H1 (cell line): ENCODE measurements around the gene LGALS4. TPM values are rescaled to one million over a fixed set of nuclear protein-coding genes. Genes with fewer than 3 reads are reported as not detected.

ENCODE experiments used
- CTCF ChIA-PET: fragments of 300-600 bp; sonication (Branson Sonifier 250); formaldehyde crosslinking; loops from one replicate; lab custom pipeline; 2021; ENCODE audit not compliant: partially characterized antibody; lab: Charles Lee
- POLR2A ChIA-PET: fragments of 300-600 bp; sonication (Branson Sonifier 250); formaldehyde crosslinking; loops from one replicate; lab custom pipeline; 2021; ENCODE audit warnings: inconsistent platforms; ENCODE audit not compliant: partially characterized antibody; lab: Charles Lee
- DNase-seq, 2 experiments: peaks; one replicate each; pipeline versions ENCODE4 v3.0.0 to v3.0.0-alpha.2; 2010 to 2022; ENCODE audit warnings: low spot score in 2 of 2, low read depth in 1 of 2, mixed read lengths in 1 of 2
- FAIRE-seq: peaks from 2 replicates; lab custom pipeline; 2011; peaks lifted over from hg19 to GRCh38; lab: Jason Lieb, UNC
- H2AFZ ChIP-seq: 2 replicates; pipeline ENCODE4 v1.8.1; 2012; ENCODE audit warnings: low read length, inconsistent platforms
- H2AK5ac ChIP-seq: 2 replicates; pipeline ENCODE4 v1.6.1; 2013; ENCODE audit warnings: low read depth, low read length
- H2BK120ac ChIP-seq: replicated peaks from 2 replicates; pipeline ENCODE3; 2013; ENCODE audit warnings: low read depth, low read length, inconsistent platforms
- H2BK12ac ChIP-seq: 2 replicates; pipeline ENCODE4 v1.6.1; 2013; ENCODE audit warnings: low read depth, low read length
- H2BK15ac ChIP-seq: 2 replicates; pipeline ENCODE4 v1.6.1; 2013; ENCODE audit warnings: low read length
- H2BK20ac ChIP-seq: 2 replicates; pipeline ENCODE4 v1.6.1; 2013; ENCODE audit warnings: low read length
- H2BK5ac ChIP-seq: 2 replicates; pipeline ENCODE4 v1.6.1; 2013; ENCODE audit warnings: low read depth, low read length
- H3K14ac ChIP-seq: 2 replicates; pipeline ENCODE4 v1.6.1; 2013; ENCODE audit warnings: inconsistent platforms; ENCODE audit not compliant: insufficient read length
- H3K18ac ChIP-seq: 2 replicates; pipeline ENCODE4 v1.6.1; 2013; ENCODE audit warnings: low read length; ENCODE audit errors: extremely low read depth
- H3K23ac ChIP-seq: 2 replicates; pipeline ENCODE4 v1.6.1; 2013; ENCODE audit warnings: inconsistent platforms; ENCODE audit not compliant: insufficient read length
- H3K23me2 ChIP-seq: 2 replicates; pipeline ENCODE4 v1.6.1; 2013; ENCODE audit warnings: low read depth, low read length
- H3K27ac ChIP-seq: 2 replicates; pipeline ENCODE4 v1.6.1; 2011; ENCODE audit warnings: low read depth, low read length, inconsistent platforms
- H3K27me3 ChIP-seq, 4 experiments: replicated peaks in 1 of 4; 1 replicate in 1 of 4; 2 replicates in 3 of 4; pipeline versions ENCODE4 v1.6.1 to v1.8.1; 2011 to 2013; ENCODE audit warnings: low read length in 3 of 4, mild to moderate bottlenecking in 3 of 4, inconsistent platforms in 2 of 4, mixed read lengths in 2 of 4, moderate library complexity in 1 of 4; ENCODE audit not compliant: control insufficient read depth in 3 of 4, insufficient read depth in 3 of 4; ENCODE audit errors: extremely low read depth in 1 of 4
- H3K36me3 ChIP-seq, 4 experiments: 2 replicates each; pipeline versions ENCODE4 v1.6.1 to v1.8.1; 2011 to 2013; ENCODE audit warnings: mild to moderate bottlenecking in 4 of 4, low read length in 3 of 4, moderate library complexity in 2 of 4, control low read depth in 1 of 4, inconsistent platforms in 1 of 4; ENCODE audit not compliant: insufficient read depth in 4 of 4, control insufficient read depth in 2 of 4
- H3K4ac ChIP-seq: replicated peaks from 2 replicates; pipeline ENCODE3; 2013; ENCODE audit warnings: low read length, low read depth, mixed read lengths, inconsistent platforms; ENCODE audit not compliant: insufficient read length
- H3K4me1 ChIP-seq, 4 experiments: replicated peaks in 1 of 4; 1 replicate in 1 of 4; 2 replicates in 3 of 4; pipeline versions ENCODE4 v1.6.1 to v1.8.1; 2011 to 2013; ENCODE audit warnings: low read length in 3 of 4, inconsistent platforms in 2 of 4, mixed read lengths in 1 of 4; ENCODE audit not compliant: insufficient read depth in 4 of 4, control insufficient read depth in 3 of 4
- H3K4me2 ChIP-seq, 2 experiments: 2 replicates each; pipeline versions ENCODE4 v1.6.1 to v1.8.1; 2011 to 2013; ENCODE audit warnings: low read depth in 2 of 2, low read length in 2 of 2, control low read depth in 1 of 2, inconsistent platforms in 1 of 2, mild to moderate bottlenecking in 1 of 2; ENCODE audit not compliant: insufficient read depth in 1 of 2
- H3K4me3 ChIP-seq, 4 experiments: fragments of 200-600, 300-600 bp in 1 of 4; sonication (generic), shearing (Covaris generic), sonication (Bioruptor Twin) in 1 of 4; 2 replicates each; pipeline versions ENCODE4 v1.5.1 to v1.8.1; 2011 to 2016; ENCODE audit warnings: low read length in 4 of 4, low read depth in 3 of 4, control low read depth in 2 of 4, inconsistent platforms in 2 of 4, mild to moderate bottlenecking in 2 of 4, mixed read lengths in 1 of 4, moderate library complexity in 1 of 4; ENCODE audit not compliant: insufficient read depth in 2 of 4; ENCODE audit errors: extremely low read depth in 1 of 4
- H3K56ac ChIP-seq: replicated peaks from 2 replicates; pipeline ENCODE3; 2013; ENCODE audit warnings: low read depth, mild to moderate bottlenecking, mixed read lengths, low read length, inconsistent platforms; ENCODE audit not compliant: insufficient read length
- H3K79me1 ChIP-seq: 2 replicates; pipeline ENCODE4 v1.6.1; 2013; ENCODE audit warnings: low read depth, low read length, control low read depth
- H3K79me2 ChIP-seq, 2 experiments: 2 replicates each; pipeline versions ENCODE4 v1.6.1 to v1.8.1; 2012 to 2013; ENCODE audit warnings: low read length in 2 of 2, mild to moderate bottlenecking in 2 of 2, inconsistent platforms in 1 of 2; ENCODE audit not compliant: insufficient read depth in 2 of 2, control insufficient read depth in 1 of 2
- H3K9ac ChIP-seq, 4 experiments: replicated peaks in 1 of 4; 1 replicate in 1 of 4; 2 replicates in 3 of 4; pipeline versions ENCODE4 v1.6.1 to v1.8.1; 2011 to 2013; ENCODE audit warnings: low read depth in 3 of 4, low read length in 3 of 4, control low read depth in 2 of 4, mild to moderate bottlenecking in 2 of 4, moderate library complexity in 2 of 4, inconsistent platforms in 1 of 4; ENCODE audit errors: extremely low read depth in 1 of 4
- H3K9me3 ChIP-seq, 2 experiments: 2 replicates each; pipeline versions ENCODE4 v1.6.1 to v1.8.1; 2012 to 2013; ENCODE audit warnings: mild to moderate bottlenecking in 2 of 2, moderate library complexity in 2 of 2, control low read depth in 1 of 2, inconsistent platforms in 1 of 2, low read depth in 1 of 2, low read length in 1 of 2, mixed read lengths in 1 of 2; ENCODE audit not compliant: insufficient read depth in 2 of 2
- H4K20me1 ChIP-seq, 2 experiments: replicated peaks in 1 of 2; 2 replicates each; pipeline versions ENCODE3 to v1.8.1; 2011 to 2013; ENCODE audit warnings: inconsistent platforms in 2 of 2, low read length in 2 of 2, mild to moderate bottlenecking in 1 of 2; ENCODE audit not compliant: insufficient read depth in 2 of 2, control insufficient read depth in 1 of 2
- H4K5ac ChIP-seq: 2 replicates; pipeline ENCODE4 v1.6.1; 2013; ENCODE audit warnings: low read length, low read depth, mixed read lengths, inconsistent platforms; ENCODE audit not compliant: insufficient read length
- H4K8ac ChIP-seq: 2 replicates; pipeline ENCODE4 v1.8.0; 2013; ENCODE audit warnings: mild to moderate bottlenecking, moderate library complexity, low read length, inconsistent platforms; ENCODE audit not compliant: insufficient read depth; ENCODE audit errors: extremely low read depth
- H4K91ac ChIP-seq: replicated peaks from 2 replicates; pipeline ENCODE3; 2013; ENCODE audit warnings: low read length, mixed read lengths, inconsistent platforms; ENCODE audit not compliant: insufficient read length
- CBX5 ChIP-seq: fragments of 300-800, 300-1000 bp; sonication (generic); IDR thresholded peaks from 2 replicates; pipeline ENCODE4 v1.7.1; 2016; ENCODE audit warnings: antibody characterized with exemption, low read length, low read depth
- CEBPB ChIP-seq: IDR thresholded peaks from 2 replicates; pipeline ENCODE4 v1.6.1; 2012; ENCODE audit warnings: low read depth, low read length
- CHD2 ChIP-seq: IDR thresholded peaks from 2 replicates; pipeline ENCODE4 v1.6.1; 2012; ENCODE audit warnings: low read length, improper control_type of control experiment
- E2F6 ChIP-seq: IDR thresholded peaks from 2 replicates; pipeline ENCODE4 v1.6.1; 2012; ENCODE audit warnings: inconsistent platforms
- EZH2 ChIP-seq: fragments of 200-600 bp; sonication (generic); IDR thresholded peaks from 2 replicates; pipeline ENCODE4 v1.7.1; 2012; ENCODE audit warnings: low read depth, mild to moderate bottlenecking, moderate library complexity, low read length, inconsistent platforms; ENCODE audit not compliant: severe bottlenecking
- KDM5A ChIP-seq: fragments of 200-600 bp; IDR thresholded peaks from 2 replicates; pipeline ENCODE4 v1.7.1; 2012; ENCODE audit warnings: mild to moderate bottlenecking, low read length, inconsistent platforms, mixed read lengths
- NANOG ChIP-seq: IDR thresholded peaks from 2 replicates; pipeline ENCODE4 v1.6.1; 2011; ENCODE audit warnings: low read length, low read depth, mild to moderate bottlenecking, inconsistent platforms; ENCODE audit not compliant: insufficient read depth, poor library complexity, severe bottlenecking
- POU5F1 ChIP-seq: IDR thresholded peaks from 2 replicates; pipeline ENCODE4 v1.6.1; 2011; ENCODE audit warnings: low read depth, mild to moderate bottlenecking, low read length, moderate library complexity
- RFX5 ChIP-seq: IDR thresholded peaks from 2 replicates; pipeline ENCODE4 v1.6.1; 2011; ENCODE audit warnings: low read depth, low read length, improper control_type of control experiment, borderline replicate concordance
- RNF2 ChIP-seq: fragments of 200-900, 300-1000 bp; sonication (generic); IDR thresholded peaks from 2 replicates; pipeline ENCODE4 v1.7.1; 2016; ENCODE audit warnings: borderline replicate concordance, low read depth, mild to moderate bottlenecking, antibody characterized with exemption, low read length; ENCODE audit not compliant: poor library complexity, severe bottlenecking; ENCODE audit errors: missing control alignments
- SAP30 ChIP-seq: fragments of 300-600 bp; sonication (generic); IDR thresholded peaks from 2 replicates; pipeline ENCODE4 v1.7.1; 2012; ENCODE audit warnings: low read length, moderate library complexity, mild to moderate bottlenecking, inconsistent platforms; ENCODE audit not compliant: insufficient read depth, insufficient replicate concordance
- SUZ12 ChIP-seq: fragments of 200-600 bp; sonication (generic); IDR thresholded peaks from 2 replicates; pipeline ENCODE4 v1.6.1; 2012; ENCODE audit warnings: mild to moderate bottlenecking, inconsistent platforms, low read length, moderate library complexity, mixed read lengths
- TAF1 ChIP-seq: IDR thresholded peaks from 2 replicates; pipeline ENCODE4 v1.6.1; 2011; ENCODE audit warnings: mild to moderate bottlenecking, low read depth, low read length
- ZNF274 ChIP-seq: IDR thresholded peaks from 2 replicates; pipeline ENCODE4 v1.7.0; 2012; ENCODE audit warnings: low read length, borderline replicate concordance; ENCODE audit errors: extremely low read depth
- WGBS, 2 experiments: shearing (Covaris generic) in 1 of 2; methylation state at CpG; one replicate each; pipeline versions ENCODE4 v1.1.6 to v1.1.7; 2013 to 2015; ENCODE audit warnings: low lambda C conversion rate in 2 of 2, mixed read lengths in 2 of 2, inconsistent platforms in 1 of 2, low coverage in 1 of 2, missing lambda C conversion rate in 1 of 2; ENCODE audit not compliant: insufficient replicate concordance in 2 of 2, insufficient coverage in 1 of 2, insufficient read length in 1 of 2; ENCODE audit errors: extremely low coverage in 1 of 2, missing lambda C conversion rate in 1 of 2; 5-methylcytosine and 5-hydroxymethylcytosine counted together
- polyA plus RNA-seq, 7 experiments: library from polyadenylated mRNA; depleted of rRNA in 3 of 7; stranded (reverse) in 5 of 7; unstranded in 2 of 7; fragments of >200 nt in 5 of 7; fragments of 200-250 nt in 2 of 7; gene quantifications; 1 replicate in 5 of 7; 2 replicates in 1 of 7; 4 replicates in 1 of 7; pipeline versions ENCODE4 v1.2.1 to v1.2.3, GENCODE V29; 2011 to 2013; ENCODE audit warnings: missing spikeins in 2 of 7, mixed read lengths in 2 of 7
- total RNA-seq: library from RNA; stranded (reverse); fragmentation: NEBNext Ultra II Directional; extraction: Animal tissue kit (Norgen Biotek cat#: 25700); gene quantifications from 2 replicates; pipeline ENCODE4 v1.2.1, GENCODE V29; 2021

Gene LGALS4
- total and polyA plus RNA-seq, 2 of the 8 experiments (the other 6 are each of a cell fraction or from before 2014, with no cell fraction given), result 0.32 to 0.37 TPM

- Histone ChIP-seq H3K4me1 (no peaks in the 10 kb centered on the region), H2BK120ac (no peak overlapping the region), H4K8ac (no peak overlapping the region), H3K9ac (no peak overlapping the region), H2BK20ac (no peak overlapping the region), H3K23me2 (no peaks in the 10 kb centered on the region), H2AK5ac (no peak overlapping the region), H3K56ac (no peak overlapping the region), H3K14ac (no peak overlapping the region), H3K4me2 (no peak overlapping the region), H3K4ac (no peak overlapping the region), H3K27me3 (no peaks in the 10 kb centered on the region), H4K20me1 (no peaks in the 10 kb centered on the region), H3K23ac (no peak overlapping the region), H3K27ac (no peak overlapping the region), H3K79me2 (no peaks in the 10 kb centered on the region), H3K36me3 (no peaks in the 10 kb centered on the region), H2AFZ (no peak overlapping the region), H3K79me1 (no peaks in the 10 kb centered on the region), H2BK12ac (no peak overlapping the region), H2BK5ac (no peak overlapping the region), H2BK15ac (no peak overlapping the region), H3K9me3 (no peaks in the 10 kb centered on the region), H3K18ac (no peak overlapping the region), H4K91ac (no peak overlapping the region), H3K4me3 (no peak overlapping the region), H4K5ac (no peak overlapping the region)
- no peak for DNase-seq
- CTCF ChIA-PET, result no interaction called here
- 94% methylated on average over 3 of the region's 3 CpGs; no CpG with 5 or more reads in 1 of the 2 experiments for WGBS, 2 experiments
- POLR2A ChIA-PET, result no interaction called here
- no peak for FAIRE-seq
- TF ChIP-seq E2F6 (no peak), CEBPB (no peak), ZNF274 (no peak), NANOG (no peak), POU5F1 (no peak), TAF1 (no peak), RNF2 (no peak), CHD2 (no peak), EZH2 (no peak), SAP30 (no peak), SUZ12 (no peak), KDM5A (no peak), CBX5 (no peak), RFX5 (no peak)
These were observed 48.9 kb downstream of the LGALS4 start for GRCh38 chr19:38763795-38764220.
